SK-N-SH (cell line): ENCODE measurements around the gene PHC2. TPM values are rescaled to one million over a fixed set of nuclear protein-coding genes. Genes with fewer than 3 reads are reported as not detected.

Experiments
- CTCF ChIA-PET: fragments of 300-600, 350-600 bp; formaldehyde crosslinking; extraction: SDS; loops from one replicate; lab custom pipeline; 2021; lab: Yijun Ruan, JAX
- POLR2A ChIA-PET: fragments of 350-600 bp; sonication (Branson Sonifier 250); formaldehyde crosslinking; extraction: SDS; loops from one replicate; lab custom pipeline; 2020; ENCODE audit warnings: antibody characterized with exemption, inconsistent platforms; lab: Yijun Ruan, JAX
- DNase-seq: peaks from one replicate; pipeline ENCODE4 v3.0.0; 2012
- H2AFZ ChIP-seq: fragments of 200-600 bp; sonication (generic); 2 replicates; pipeline ENCODE4 v1.8.1; 2016; ENCODE audit warnings: antibody characterized with exemption, mild to moderate bottlenecking, low read depth
- H3F3A ChIP-seq: fragments of 200-600 bp; sonication (generic); replicated peaks from 2 replicates; pipeline ENCODE3; 2016; ENCODE audit warnings: antibody characterized with exemption, mild to moderate bottlenecking; ENCODE audit not compliant: insufficient read depth
- H3K27ac ChIP-seq, 2 experiments: fragments of 200-500 bp in 1 of 2; fragments of 200-600 bp in 1 of 2; sonication (Bioruptor generic) in 1 of 2; sonication (generic), shearing (Covaris generic) in 1 of 2; 2 replicates each; pipeline versions ENCODE4 v1.5.1 to v1.6.1; 2014 to 2016; ENCODE audit warnings: low read depth in 2 of 2, inconsistent platforms in 1 of 2, low read length in 1 of 2, mild to moderate bottlenecking in 1 of 2, mixed read lengths in 1 of 2
- H3K27me3 ChIP-seq: fragments of 200-600 bp; sonication (generic), shearing (Covaris generic); 2 replicates; pipeline ENCODE4 v1.6.1; 2016; ENCODE audit warnings: mixed run types; ENCODE audit not compliant: insufficient read depth
- H3K36me3 ChIP-seq, 2 experiments: fragments of 200-500 bp in 1 of 2; fragments of 200-600 bp in 1 of 2; sonication (Bioruptor generic) in 1 of 2; sonication (generic) in 1 of 2; replicated peaks in 1 of 2; 2 replicates each; pipeline versions ENCODE3 to v1.5.1; 2014 to 2016; ENCODE audit warnings: low read length in 1 of 2, mild to moderate bottlenecking in 1 of 2; ENCODE audit not compliant: insufficient read depth in 2 of 2, control insufficient read depth in 1 of 2
- H3K4me1 ChIP-seq, 2 experiments: fragments of 200-500 bp in 1 of 2; fragments of 200-600 bp in 1 of 2; sonication (Bioruptor generic) in 1 of 2; sonication (generic), shearing (Covaris generic) in 1 of 2; 2 replicates each; pipeline versions ENCODE4 v1.5.1 to v1.6.1; 2014 to 2016; ENCODE audit warnings: low read depth in 1 of 2, low read length in 1 of 2, mixed run types in 1 of 2; ENCODE audit not compliant: insufficient read depth in 2 of 2, control insufficient read depth in 1 of 2
- H3K4me2 ChIP-seq: fragments of 200-600 bp; sonication (generic), shearing (Covaris generic); 2 replicates; pipeline ENCODE4 v1.6.1; 2017; ENCODE audit warnings: mixed run types
- H3K4me3 ChIP-seq, 2 experiments: fragments of 200-500 bp in 1 of 2; fragments of 200-600 bp in 1 of 2; sonication (Bioruptor generic) in 1 of 2; sonication (generic), shearing (Covaris generic) in 1 of 2; 2 replicates each; pipeline versions ENCODE4 v1.5.1 to v1.8.1; 2014 to 2016; ENCODE audit warnings: low read depth in 2 of 2, inconsistent platforms in 1 of 2, low read length in 1 of 2, mild to moderate bottlenecking in 1 of 2, mixed read lengths in 1 of 2, moderate library complexity in 1 of 2
- H3K79me2 ChIP-seq: fragments of 200-600 bp; sonication (generic); 2 replicates; pipeline ENCODE4 v1.8.1; 2017; ENCODE audit warnings: mild to moderate bottlenecking; ENCODE audit not compliant: insufficient read depth
- H3K9ac ChIP-seq: fragments of 200-600 bp; sonication (generic); 2 replicates; pipeline ENCODE4 v1.6.1; 2017; ENCODE audit warnings: mixed run types
- H3K9me2 ChIP-seq: fragments of 200-600 bp; sonication (generic); 2 replicates; pipeline ENCODE4 v1.6.1; 2017; ENCODE audit warnings: mixed run types
- H3K9me3 ChIP-seq: fragments of 200-600 bp; sonication (generic); 2 replicates; pipeline ENCODE4 v1.6.1; 2017; ENCODE audit warnings: mixed run types, mild to moderate bottlenecking, moderate library complexity
- H4K20me1 ChIP-seq: fragments of 200-600 bp; sonication (generic); 2 replicates; pipeline ENCODE4 v1.6.1; 2017; ENCODE audit warnings: mild to moderate bottlenecking, mixed run types; ENCODE audit not compliant: insufficient read depth
- CHD2 ChIP-seq: fragments of 150-350 bp; IDR thresholded peaks from 2 replicates; pipeline ENCODE4 v1.6.1; 2018; ENCODE audit warnings: low read length; ENCODE audit not compliant: partially characterized antibody
- FOXJ3 ChIP-seq: sonication (generic); formaldehyde crosslinking; IDR thresholded peaks from 2 replicates; pipeline ENCODE4 v1.5.1; 2020; ENCODE audit warnings: mild to moderate bottlenecking, missing genetic modification reagents
- GABPA ChIP-seq: IDR thresholded peaks from 2 replicates; pipeline ENCODE4 v1.4.0; 2012; ENCODE audit warnings: low read depth, mild to moderate bottlenecking
- JUND ChIP-seq: IDR thresholded peaks from 2 replicates; pipeline ENCODE4 v1.4.0; 2012
- MEF2A ChIP-seq: IDR thresholded peaks from 2 replicates; pipeline ENCODE4 v1.4.0; 2012; ENCODE audit warnings: low read depth, borderline replicate concordance
- NFIC ChIP-seq: IDR thresholded peaks from 2 replicates; pipeline ENCODE4 v1.4.0; 2012; ENCODE audit warnings: borderline replicate concordance
- RFX5 ChIP-seq: IDR thresholded peaks from 2 replicates; pipeline ENCODE4 v1.6.1; 2012; ENCODE audit warnings: mild to moderate bottlenecking, improper control_type of control experiment, low read length
- RXRA ChIP-seq: IDR thresholded peaks from 2 replicates; pipeline ENCODE4 v1.4.0; 2012; ENCODE audit warnings: low read depth, mild to moderate bottlenecking, borderline replicate concordance
- TAF1 ChIP-seq: IDR thresholded peaks from 2 replicates; pipeline ENCODE4 v1.6.1; 2012; ENCODE audit warnings: low read depth, mild to moderate bottlenecking, low read length, moderate library complexity, borderline replicate concordance
- TEAD4 ChIP-seq: IDR thresholded peaks from 2 replicates; pipeline ENCODE4 v1.4.0; 2012; ENCODE audit warnings: mild to moderate bottlenecking, borderline replicate concordance; ENCODE audit not compliant: insufficient read depth
- YY1 ChIP-seq: IDR thresholded peaks from 2 replicates; pipeline ENCODE4 v1.4.0; 2012; ENCODE audit warnings: low read depth, mild to moderate bottlenecking
- WGBS: methylation state at CpG from one replicate; pipeline ENCODE4 v1.1.6; 2017; ENCODE audit warnings: low lambda C conversion rate; 5-methylcytosine and 5-hydroxymethylcytosine counted together
- polyA plus RNA-seq, 3 experiments: library from polyadenylated mRNA; depleted of rRNA; stranded (reverse); fragments of >200 nt; gene quantifications; 2 replicates each; pipeline ENCODE4 v1.2.3, GENCODE V29; 2012
- TF ChIP-seq, protein P1 (sequence below): fragments of 150-350 bp; IDR thresholded peaks from 2 replicates; pipeline ENCODE4 v1.6.1; 2017; ENCODE audit warnings: antibody characterized with exemption, low read length, low read depth, borderline replicate concordance
- TF ChIP-seq, protein P2 (sequence below): fragments of 200-600 bp; sonication (generic); IDR thresholded peaks from 2 replicates; pipeline ENCODE4 v1.6.1; 2017; ENCODE audit warnings: antibody characterized with exemption, mild to moderate bottlenecking, moderate library complexity
- TF ChIP-seq, protein P3 (sequence below): IDR thresholded peaks from 2 replicates; pipeline ENCODE4 v1.4.0; 2012; ENCODE audit warnings: low read depth, borderline replicate concordance
- TF ChIP-seq, protein P4 (sequence below): IDR thresholded peaks from 2 replicates; pipeline ENCODE4 v1.4.0; 2012; ENCODE audit warnings: low read depth
- TF ChIP-seq, protein P5 (sequence below): IDR thresholded peaks from 2 replicates; pipeline ENCODE4 v1.4.0; 2012; ENCODE audit warnings: low read depth, borderline replicate concordance
- TF ChIP-seq, protein P6 (sequence below): IDR thresholded peaks from 2 replicates; pipeline ENCODE4 v1.6.1; 2012; ENCODE audit warnings: mild to moderate bottlenecking, low read depth, low read length, moderate library complexity
- TF ChIP-seq, protein P7 (sequence below): IDR thresholded peaks from 2 replicates; pipeline ENCODE4; 2012

PHC2 gene
- polyA plus RNA-seq, 1 of the 3 experiments (the other 2 are of a cell fraction), result 98.7 TPM

DNA sequence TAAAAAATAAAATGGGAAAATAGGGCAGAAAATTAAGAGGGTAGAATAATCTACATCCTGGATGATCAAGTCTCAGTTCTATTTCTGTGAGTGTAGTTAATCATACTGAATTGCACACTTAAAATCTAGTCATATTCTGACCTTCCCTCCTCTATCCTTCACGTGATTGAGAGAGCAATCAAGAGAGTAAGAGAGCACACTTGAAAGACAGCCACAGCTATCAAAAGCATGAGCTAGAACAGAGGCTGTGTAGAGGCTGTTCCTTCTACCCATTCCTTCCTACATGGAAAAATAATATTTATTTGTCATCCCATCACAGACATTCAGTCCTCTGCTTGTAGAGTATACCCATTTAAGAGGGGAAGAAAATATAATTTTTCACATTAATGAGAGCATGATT, 52.4 kb downstream of the PHC2 start:
- Histone ChIP-seq H3K36me3 (peaks cover 0 to 5% of the 10 kb centered on the region in 2 experiments), H2AFZ (no peak overlapping the region), H3K27ac (no peak overlapping the region), H3K4me3 (no peak overlapping the region), H3K79me2 (no peaks in the 10 kb centered on the region), H3K4me1 (peaks cover 12% of the 10 kb centered on the region in 2 experiments; a peak in 2 of 4 replicates), H3K4me2 (no peak overlapping the region), H3F3A (no peaks in the 10 kb centered on the region), H3K9me2 (no peaks in the 10 kb centered on the region), H3K9me3 (no peaks in the 10 kb centered on the region), H3K9ac (no peak overlapping the region), H4K20me1 (no peaks in the 10 kb centered on the region), H3K27me3 (no peaks in the 10 kb centered on the region)
- no peak for DNase-seq
- TF ChIP-seq, protein P1, sequence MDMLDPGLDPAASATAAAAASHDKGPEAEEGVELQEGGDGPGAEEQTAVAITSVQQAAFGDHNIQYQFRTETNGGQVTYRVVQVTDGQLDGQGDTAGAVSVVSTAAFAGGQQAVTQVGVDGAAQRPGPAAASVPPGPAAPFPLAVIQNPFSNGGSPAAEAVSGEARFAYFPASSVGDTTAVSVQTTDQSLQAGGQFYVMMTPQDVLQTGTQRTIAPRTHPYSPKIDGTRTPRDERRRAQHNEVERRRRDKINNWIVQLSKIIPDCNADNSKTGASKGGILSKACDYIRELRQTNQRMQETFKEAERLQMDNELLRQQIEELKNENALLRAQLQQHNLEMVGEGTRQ, result no peak
- TF ChIP-seq JUND (no peak), GABPA (no peak), TEAD4 (no peak), MEF2A (no peak), YY1 (no peak), NFIC (no peak), RFX5 (no peak), CHD2 (no peak), TAF1 (no peak), RXRA (no peak), FOXJ3 (CRISPR knock-in tag) (no peak)
- TF ChIP-seq, protein P2, sequence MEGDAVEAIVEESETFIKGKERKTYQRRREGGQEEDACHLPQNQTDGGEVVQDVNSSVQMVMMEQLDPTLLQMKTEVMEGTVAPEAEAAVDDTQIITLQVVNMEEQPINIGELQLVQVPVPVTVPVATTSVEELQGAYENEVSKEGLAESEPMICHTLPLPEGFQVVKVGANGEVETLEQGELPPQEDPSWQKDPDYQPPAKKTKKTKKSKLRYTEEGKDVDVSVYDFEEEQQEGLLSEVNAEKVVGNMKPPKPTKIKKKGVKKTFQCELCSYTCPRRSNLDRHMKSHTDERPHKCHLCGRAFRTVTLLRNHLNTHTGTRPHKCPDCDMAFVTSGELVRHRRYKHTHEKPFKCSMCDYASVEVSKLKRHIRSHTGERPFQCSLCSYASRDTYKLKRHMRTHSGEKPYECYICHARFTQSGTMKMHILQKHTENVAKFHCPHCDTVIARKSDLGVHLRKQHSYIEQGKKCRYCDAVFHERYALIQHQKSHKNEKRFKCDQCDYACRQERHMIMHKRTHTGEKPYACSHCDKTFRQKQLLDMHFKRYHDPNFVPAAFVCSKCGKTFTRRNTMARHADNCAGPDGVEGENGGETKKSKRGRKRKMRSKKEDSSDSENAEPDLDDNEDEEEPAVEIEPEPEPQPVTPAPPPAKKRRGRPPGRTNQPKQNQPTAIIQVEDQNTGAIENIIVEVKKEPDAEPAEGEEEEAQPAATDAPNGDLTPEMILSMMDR, result no peak
- TF ChIP-seq, protein P3, sequence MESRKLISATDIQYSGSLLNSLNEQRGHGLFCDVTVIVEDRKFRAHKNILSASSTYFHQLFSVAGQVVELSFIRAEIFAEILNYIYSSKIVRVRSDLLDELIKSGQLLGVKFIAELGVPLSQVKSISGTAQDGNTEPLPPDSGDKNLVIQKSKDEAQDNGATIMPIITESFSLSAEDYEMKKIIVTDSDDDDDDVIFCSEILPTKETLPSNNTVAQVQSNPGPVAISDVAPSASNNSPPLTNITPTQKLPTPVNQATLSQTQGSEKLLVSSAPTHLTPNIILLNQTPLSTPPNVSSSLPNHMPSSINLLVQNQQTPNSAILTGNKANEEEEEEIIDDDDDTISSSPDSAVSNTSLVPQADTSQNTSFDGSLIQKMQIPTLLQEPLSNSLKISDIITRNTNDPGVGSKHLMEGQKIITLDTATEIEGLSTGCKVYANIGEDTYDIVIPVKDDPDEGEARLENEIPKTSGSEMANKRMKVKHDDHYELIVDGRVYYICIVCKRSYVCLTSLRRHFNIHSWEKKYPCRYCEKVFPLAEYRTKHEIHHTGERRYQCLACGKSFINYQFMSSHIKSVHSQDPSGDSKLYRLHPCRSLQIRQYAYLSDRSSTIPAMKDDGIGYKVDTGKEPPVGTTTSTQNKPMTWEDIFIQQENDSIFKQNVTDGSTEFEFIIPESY, result no peak
- TF ChIP-seq, protein P4, sequence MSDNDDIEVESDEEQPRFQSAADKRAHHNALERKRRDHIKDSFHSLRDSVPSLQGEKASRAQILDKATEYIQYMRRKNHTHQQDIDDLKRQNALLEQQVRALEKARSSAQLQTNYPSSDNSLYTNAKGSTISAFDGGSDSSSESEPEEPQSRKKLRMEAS, result no peak
- TF ChIP-seq, protein P5, sequence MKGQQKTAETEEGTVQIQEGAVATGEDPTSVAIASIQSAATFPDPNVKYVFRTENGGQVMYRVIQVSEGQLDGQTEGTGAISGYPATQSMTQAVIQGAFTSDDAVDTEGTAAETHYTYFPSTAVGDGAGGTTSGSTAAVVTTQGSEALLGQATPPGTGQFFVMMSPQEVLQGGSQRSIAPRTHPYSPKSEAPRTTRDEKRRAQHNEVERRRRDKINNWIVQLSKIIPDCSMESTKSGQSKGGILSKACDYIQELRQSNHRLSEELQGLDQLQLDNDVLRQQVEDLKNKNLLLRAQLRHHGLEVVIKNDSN, result no peak
- TF ChIP-seq, protein P6, sequence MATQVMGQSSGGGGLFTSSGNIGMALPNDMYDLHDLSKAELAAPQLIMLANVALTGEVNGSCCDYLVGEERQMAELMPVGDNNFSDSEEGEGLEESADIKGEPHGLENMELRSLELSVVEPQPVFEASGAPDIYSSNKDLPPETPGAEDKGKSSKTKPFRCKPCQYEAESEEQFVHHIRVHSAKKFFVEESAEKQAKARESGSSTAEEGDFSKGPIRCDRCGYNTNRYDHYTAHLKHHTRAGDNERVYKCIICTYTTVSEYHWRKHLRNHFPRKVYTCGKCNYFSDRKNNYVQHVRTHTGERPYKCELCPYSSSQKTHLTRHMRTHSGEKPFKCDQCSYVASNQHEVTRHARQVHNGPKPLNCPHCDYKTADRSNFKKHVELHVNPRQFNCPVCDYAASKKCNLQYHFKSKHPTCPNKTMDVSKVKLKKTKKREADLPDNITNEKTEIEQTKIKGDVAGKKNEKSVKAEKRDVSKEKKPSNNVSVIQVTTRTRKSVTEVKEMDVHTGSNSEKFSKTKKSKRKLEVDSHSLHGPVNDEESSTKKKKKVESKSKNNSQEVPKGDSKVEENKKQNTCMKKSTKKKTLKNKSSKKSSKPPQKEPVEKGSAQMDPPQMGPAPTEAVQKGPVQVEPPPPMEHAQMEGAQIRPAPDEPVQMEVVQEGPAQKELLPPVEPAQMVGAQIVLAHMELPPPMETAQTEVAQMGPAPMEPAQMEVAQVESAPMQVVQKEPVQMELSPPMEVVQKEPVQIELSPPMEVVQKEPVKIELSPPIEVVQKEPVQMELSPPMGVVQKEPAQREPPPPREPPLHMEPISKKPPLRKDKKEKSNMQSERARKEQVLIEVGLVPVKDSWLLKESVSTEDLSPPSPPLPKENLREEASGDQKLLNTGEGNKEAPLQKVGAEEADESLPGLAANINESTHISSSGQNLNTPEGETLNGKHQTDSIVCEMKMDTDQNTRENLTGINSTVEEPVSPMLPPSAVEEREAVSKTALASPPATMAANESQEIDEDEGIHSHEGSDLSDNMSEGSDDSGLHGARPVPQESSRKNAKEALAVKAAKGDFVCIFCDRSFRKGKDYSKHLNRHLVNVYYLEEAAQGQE, result no peak
- TF ChIP-seq, protein P7, sequence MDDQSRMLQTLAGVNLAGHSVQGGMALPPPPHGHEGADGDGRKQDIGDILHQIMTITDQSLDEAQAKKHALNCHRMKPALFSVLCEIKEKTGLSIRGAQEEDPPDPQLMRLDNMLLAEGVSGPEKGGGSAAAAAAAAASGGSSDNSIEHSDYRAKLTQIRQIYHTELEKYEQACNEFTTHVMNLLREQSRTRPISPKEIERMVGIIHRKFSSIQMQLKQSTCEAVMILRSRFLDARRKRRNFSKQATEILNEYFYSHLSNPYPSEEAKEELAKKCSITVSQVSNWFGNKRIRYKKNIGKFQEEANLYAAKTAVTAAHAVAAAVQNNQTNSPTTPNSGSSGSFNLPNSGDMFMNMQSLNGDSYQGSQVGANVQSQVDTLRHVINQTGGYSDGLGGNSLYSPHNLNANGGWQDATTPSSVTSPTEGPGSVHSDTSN, result no peak
- CTCF ChIA-PET, result interaction anchor here (2.0 kb wide), 1 partner anchor 83 kb away, joined by 8 read pairs; no protein-coding TSS in a partner anchor
- POLR2A ChIA-PET, result no interaction called here
- 67% methylated on average over 1 of the region's 1 CpG for WGBS
